H9 (cell line): ENCODE results near the gene PRR23E. TPM values are rescaled to one million over a fixed set of nuclear protein-coding genes. Genes with fewer than 3 reads are reported as not detected.

ENCODE experiments used
- DNase-seq: peaks from one replicate; pipeline ENCODE4 v3.0.0-alpha.2; 2017
- H2AFZ ChIP-seq: one replicate; pipeline ENCODE4 v1.6.1; 2013; ENCODE audit warnings: mild to moderate bottlenecking, low read length, control low read depth, moderate library complexity
- H2AK5ac ChIP-seq: 2 replicates; pipeline ENCODE4 v1.6.1; 2013; ENCODE audit warnings: low read length, control low read depth, mixed read lengths; ENCODE audit not compliant: insufficient read length
- H2BK120ac ChIP-seq: one replicate; pipeline ENCODE4 v1.6.1; 2013; ENCODE audit warnings: low read depth, mild to moderate bottlenecking, low read length, control low read depth, inconsistent platforms; ENCODE audit not compliant: poor library complexity, severe bottlenecking
- H2BK12ac ChIP-seq: 2 replicates; pipeline ENCODE4 v1.6.1; 2013; ENCODE audit warnings: low read length, control low read depth, mixed read lengths, low read depth; ENCODE audit not compliant: insufficient read length
- H2BK15ac ChIP-seq: 2 replicates; pipeline ENCODE4 v1.6.1; 2013; ENCODE audit warnings: low read depth, low read length, control low read depth
- H2BK20ac ChIP-seq: one replicate; pipeline ENCODE4 v1.6.1; 2013; ENCODE audit warnings: low read depth, mild to moderate bottlenecking, low read length, control low read depth, inconsistent platforms; ENCODE audit not compliant: poor library complexity, severe bottlenecking
- H2BK5ac ChIP-seq: 2 replicates; pipeline ENCODE4 v1.6.1; 2013; ENCODE audit warnings: low read length, control low read depth, mixed read lengths; ENCODE audit not compliant: insufficient read length
- H3K14ac ChIP-seq: 2 replicates; pipeline ENCODE4 v1.6.1; 2013; ENCODE audit warnings: low read length, control low read depth; ENCODE audit not compliant: insufficient read depth
- H3K18ac ChIP-seq: 2 replicates; pipeline ENCODE4 v1.6.1; 2013; ENCODE audit warnings: low read depth, mild to moderate bottlenecking, mixed read lengths, low read length, control low read depth; ENCODE audit not compliant: insufficient read length
- H3K23ac ChIP-seq: 2 replicates; pipeline ENCODE4 v1.6.1; 2013; ENCODE audit warnings: low read length, control low read depth, mixed read lengths, low read depth; ENCODE audit not compliant: insufficient read length
- H3K23me2 ChIP-seq: 2 replicates; pipeline ENCODE4 v1.6.1; 2013; ENCODE audit warnings: low read depth, mild to moderate bottlenecking, mixed read lengths, low read length, control low read depth; ENCODE audit not compliant: insufficient read length, poor library complexity, severe bottlenecking
- H3K27ac ChIP-seq: 2 replicates; pipeline ENCODE4 v1.5.1; 2013; ENCODE audit warnings: low read length, control low read depth, mixed read lengths, low read depth; ENCODE audit not compliant: insufficient read length
- H3K27me3 ChIP-seq: 2 replicates; pipeline ENCODE4 v1.6.1; 2013; ENCODE audit warnings: low read length, control low read depth, inconsistent platforms; ENCODE audit not compliant: insufficient read depth
- H3K4ac ChIP-seq: 2 replicates; pipeline ENCODE4 v1.6.1; 2013; ENCODE audit warnings: low read depth, mild to moderate bottlenecking, control low read depth, inconsistent platforms, low read length, moderate library complexity
- H3K4me1 ChIP-seq: 2 replicates; pipeline ENCODE4 v1.6.1; 2013; ENCODE audit warnings: low read length, control low read depth, inconsistent platforms; ENCODE audit not compliant: insufficient read depth
- H3K4me2 ChIP-seq: 2 replicates; pipeline ENCODE4 v1.6.1; 2013; ENCODE audit warnings: low read length, control low read depth, mixed read lengths; ENCODE audit not compliant: insufficient read length, insufficient read depth
- H3K56ac ChIP-seq: 2 replicates; pipeline ENCODE4 v1.6.1; 2013; ENCODE audit warnings: low read depth, mild to moderate bottlenecking, mixed read lengths, low read length, control low read depth; ENCODE audit not compliant: insufficient read length
- H3K79me1 ChIP-seq: 2 replicates; pipeline ENCODE4 v1.6.1; 2013; ENCODE audit warnings: low read depth, mild to moderate bottlenecking, moderate library complexity, low read length, control low read depth, inconsistent platforms; ENCODE audit not compliant: insufficient read depth, poor library complexity, severe bottlenecking
- H3K79me2 ChIP-seq: 2 replicates; pipeline ENCODE4 v1.6.1; 2013; ENCODE audit warnings: low read length, control low read depth, inconsistent platforms; ENCODE audit not compliant: insufficient read depth
- H3K9ac ChIP-seq: 2 replicates; pipeline ENCODE4 v1.6.1; 2013; ENCODE audit warnings: low read length, control low read depth, mixed read lengths; ENCODE audit not compliant: insufficient read length; ENCODE audit errors: extremely low read depth
- H3K9me3 ChIP-seq: one replicate; pipeline ENCODE4 v1.6.1; 2013; ENCODE audit warnings: low read depth, low read length, inconsistent platforms; ENCODE audit not compliant: control insufficient read depth
- H3T11ph ChIP-seq: one replicate; pipeline ENCODE4 v1.6.1; 2013; ENCODE audit warnings: mild to moderate bottlenecking, low read length, control low read depth, inconsistent platforms
- H4K20me1 ChIP-seq: one replicate; pipeline ENCODE4 v1.6.1; 2013; ENCODE audit not compliant: control insufficient read depth, insufficient read length, insufficient read depth
- H4K5ac ChIP-seq: 2 replicates; pipeline ENCODE4 v1.6.1; 2013; ENCODE audit warnings: low read depth, mild to moderate bottlenecking, mixed read lengths, low read length, control low read depth; ENCODE audit not compliant: insufficient read length
- H4K8ac ChIP-seq: replicated peaks from 2 replicates; pipeline ENCODE4 v1.6.1; 2013; ENCODE audit warnings: low read length, control low read depth, mixed read lengths, low read depth; ENCODE audit not compliant: insufficient read length
- H4K91ac ChIP-seq: 2 replicates; pipeline ENCODE4 v1.6.1; 2013; ENCODE audit warnings: low read depth, mild to moderate bottlenecking, moderate library complexity, mixed read lengths, low read length, control low read depth; ENCODE audit not compliant: insufficient read length
- H3K27ac Mint-ChIP-seq, 3 experiments: 2 replicates in 2 of 3; 3 replicates in 1 of 3; pipeline ENCODE4 v1.8.0; 2020 to 2021; ENCODE audit warnings: mixed read lengths in 3 of 3, mild to moderate bottlenecking in 1 of 3, moderate library complexity in 1 of 3
- H3K27me3 Mint-ChIP-seq: 2 replicates; pipeline ENCODE4 v1.8.0; 2021; ENCODE audit warnings: low read depth, mild to moderate bottlenecking, moderate library complexity, mixed read lengths
- H3K36me3 Mint-ChIP-seq, 3 experiments: 2 replicates in 2 of 3; 3 replicates in 1 of 3; pipeline ENCODE4 v1.8.0; 2020 to 2021; ENCODE audit warnings: low read depth in 3 of 3, mixed read lengths in 3 of 3; ENCODE audit not compliant: insufficient read depth in 1 of 3
- H3K4me1 Mint-ChIP-seq, 2 experiments: 2 replicates each; pipeline ENCODE4 v1.8.0; 2020; ENCODE audit warnings: mixed read lengths in 2 of 2
- H3K4me3 Mint-ChIP-seq, 2 experiments: 2 replicates in 1 of 2; 3 replicates in 1 of 2; pipeline ENCODE4 v1.8.0; 2020 to 2021; ENCODE audit warnings: mild to moderate bottlenecking in 2 of 2, mixed read lengths in 2 of 2, moderate library complexity in 1 of 2
- H3K9me3 Mint-ChIP-seq, 2 experiments: 2 replicates in 1 of 2; 3 replicates in 1 of 2; pipeline ENCODE4 v1.8.0; 2020; ENCODE audit warnings: mild to moderate bottlenecking in 2 of 2, mixed read lengths in 2 of 2, moderate library complexity in 1 of 2
- WGBS: extraction: QIAGEN DNeasy Blood & Tissue Kit; methylation state at CpG from one replicate; pipeline ENCODE4 v1.1.7; 2013; ENCODE audit warnings: missing lambda C conversion rate, low lambda C conversion rate, mixed read lengths; ENCODE audit not compliant: insufficient read length; ENCODE audit errors: extremely low coverage; 5-methylcytosine and 5-hydroxymethylcytosine counted together
- total RNA-seq: library from RNA; stranded (reverse); gene quantifications from 2 replicates; pipeline ENCODE4 v1.2.1, GENCODE V29; 2021
- TF ChIP-seq, protein P1 (sequence below): fragments of 200-600 bp; sonication (generic); conservative IDR thresholded peaks from 3 replicates; pipeline ENCODE4 v1.8.0; 2021; ENCODE audit warnings: antibody characterized with exemption, mild to moderate bottlenecking

Gene PRR23E
- total RNA-seq, 1 experiment from 2014 or later = not detected

- H3K4me2 ChIP-seq = no peak overlapping the region
- no peak overlapping the region for H4K8ac ChIP-seq
- no peaks in the 10 kb centered on the region for H3K79me2 ChIP-seq
- H3K4ac ChIP-seq = no peak overlapping the region
- no peak overlapping the region for H2BK5ac ChIP-seq
- no peak overlapping the region for H3K56ac ChIP-seq
- no peak overlapping the region for H2BK15ac ChIP-seq
- H3K9me3 Mint-ChIP-seq = peaks cover 2 to 9% of the 10 kb centered on the region in 2 experiments; a peak in 4 of 5 replicates
- H3K27ac ChIP-seq = no peak overlapping the region
- H4K5ac ChIP-seq = no peak overlapping the region
- no peak overlapping the region for H3K27ac Mint-ChIP-seq
- no peaks in the 10 kb centered on the region for H3K36me3 Mint-ChIP-seq
- no CpG with 5 or more reads among the region's 3 CpGs for WGBS
- H3K4me3 Mint-ChIP-seq = no peak overlapping the region
- no peak overlapping the region for H4K91ac ChIP-seq
- H2BK20ac ChIP-seq = no peak overlapping the region
- H3K9ac ChIP-seq = no peak overlapping the region
- H2BK12ac ChIP-seq = no peak overlapping the region
- no peaks in the 10 kb centered on the region for H3K9me3 ChIP-seq
- TF ChIP-seq, protein P1, sequence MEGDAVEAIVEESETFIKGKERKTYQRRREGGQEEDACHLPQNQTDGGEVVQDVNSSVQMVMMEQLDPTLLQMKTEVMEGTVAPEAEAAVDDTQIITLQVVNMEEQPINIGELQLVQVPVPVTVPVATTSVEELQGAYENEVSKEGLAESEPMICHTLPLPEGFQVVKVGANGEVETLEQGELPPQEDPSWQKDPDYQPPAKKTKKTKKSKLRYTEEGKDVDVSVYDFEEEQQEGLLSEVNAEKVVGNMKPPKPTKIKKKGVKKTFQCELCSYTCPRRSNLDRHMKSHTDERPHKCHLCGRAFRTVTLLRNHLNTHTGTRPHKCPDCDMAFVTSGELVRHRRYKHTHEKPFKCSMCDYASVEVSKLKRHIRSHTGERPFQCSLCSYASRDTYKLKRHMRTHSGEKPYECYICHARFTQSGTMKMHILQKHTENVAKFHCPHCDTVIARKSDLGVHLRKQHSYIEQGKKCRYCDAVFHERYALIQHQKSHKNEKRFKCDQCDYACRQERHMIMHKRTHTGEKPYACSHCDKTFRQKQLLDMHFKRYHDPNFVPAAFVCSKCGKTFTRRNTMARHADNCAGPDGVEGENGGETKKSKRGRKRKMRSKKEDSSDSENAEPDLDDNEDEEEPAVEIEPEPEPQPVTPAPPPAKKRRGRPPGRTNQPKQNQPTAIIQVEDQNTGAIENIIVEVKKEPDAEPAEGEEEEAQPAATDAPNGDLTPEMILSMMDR = no peak
- H3K14ac ChIP-seq = no peak overlapping the region
- H2AK5ac ChIP-seq = no peak overlapping the region
- H3K23me2 ChIP-seq = no peaks in the 10 kb centered on the region
- H3K4me1 Mint-ChIP-seq = peaks cover 10 to 14% of the 10 kb centered on the region in 2 experiments
- H3T11ph ChIP-seq = no peak overlapping the region
- H3K27me3 ChIP-seq = no peaks in the 10 kb centered on the region
- H3K27me3 Mint-ChIP-seq = no peaks in the 10 kb centered on the region; the same call in 1 of the 2 replicates
- H3K18ac ChIP-seq = no peak overlapping the region
- no peak for DNase-seq
- no peaks in the 10 kb centered on the region for H4K20me1 ChIP-seq
- no peak overlapping the region for H2BK120ac ChIP-seq
- H3K23ac ChIP-seq = no peak overlapping the region
- no peak overlapping the region for H2AFZ ChIP-seq
- H3K4me1 ChIP-seq = no peaks in the 10 kb centered on the region
- no peaks in the 10 kb centered on the region for H3K79me1 ChIP-seq
Observed at GRCh38 chr3:127206154-127206553, 13.2 kb downstream of the PRR23E start.
